Nephron progenitor cell (in vitro differentiated cells): Measurements from ENCODE around the gene ASAP2.
A peak's percentile ranks its signal among the peaks of the same experiment; 100 is the strongest.

Source experiments
- DNase-seq: peaks from one replicate; pipeline ENCODE4 v3.0.0; 2021
- H3K27ac Mint-ChIP-seq: 2 replicates; pipeline ENCODE4 v1.8.0; 2021; ENCODE audit warnings: mild to moderate bottlenecking, moderate library complexity, mixed read lengths
- H3K27me3 Mint-ChIP-seq: 2 replicates; pipeline ENCODE4 v1.8.0; 2021; ENCODE audit warnings: mild to moderate bottlenecking, low read depth, mixed read lengths; ENCODE audit not compliant: poor library complexity
- H3K36me3 Mint-ChIP-seq: 2 replicates; pipeline ENCODE4 v1.8.0; 2021; ENCODE audit warnings: low read depth, mixed read lengths
- H3K4me1 Mint-ChIP-seq: 2 replicates; pipeline ENCODE4 v1.8.0; 2021; ENCODE audit warnings: mixed read lengths
- H3K4me3 Mint-ChIP-seq: 2 replicates; pipeline ENCODE4 v1.8.0; 2021; ENCODE audit warnings: mild to moderate bottlenecking, moderate library complexity, mixed read lengths
- H3K9me3 Mint-ChIP-seq: 2 replicates; pipeline ENCODE4 v1.8.0; 2021; ENCODE audit warnings: mild to moderate bottlenecking, moderate library complexity, mixed read lengths
- CTCF ChIP-seq: fragments of 200-600 bp; sonication (generic); IDR thresholded peaks from 2 replicates; pipeline ENCODE4 v1.5.0; 2021; ENCODE audit warnings: antibody characterized with exemption

The ASAP2 gene

GRCh38 chr2:9424447-9425164, 218.0 kb downstream of the ASAP2 start:
- DNase-seq, result no peak
- no peaks in the 10 kb centered on the region for H3K9me3 Mint-ChIP-seq
- H3K36me3 Mint-ChIP-seq, result peaks cover 6% of the 10 kb centered on the region
- no peak for TF ChIP-seq CTCF
- H3K4me1 Mint-ChIP-seq, result peaks cover 25% of the 10 kb centered on the region
- no peak overlapping the region for H3K4me3 Mint-ChIP-seq
- peak overlapping the region; percentile 97 for H3K27ac Mint-ChIP-seq
- no peaks in the 10 kb centered on the region for H3K27me3 Mint-ChIP-seq

- no peak overlapping the region for H3K4me3 Mint-ChIP-seq
- no peaks in the 10 kb centered on the region for H3K27me3 Mint-ChIP-seq
- DNase-seq, result no peak
- no peak overlapping the region for H3K27ac Mint-ChIP-seq
- H3K9me3 Mint-ChIP-seq, result no peaks in the 10 kb centered on the region
- TF ChIP-seq CTCF, result no peak
- H3K4me1 Mint-ChIP-seq, result peaks cover 4% of the 10 kb centered on the region
- H3K36me3 Mint-ChIP-seq, result peaks cover 42% of the 10 kb centered on the region
Measured at GRCh38 chr2:9428965-9429577, 222.5 kb downstream of the ASAP2 start.

DNA sequence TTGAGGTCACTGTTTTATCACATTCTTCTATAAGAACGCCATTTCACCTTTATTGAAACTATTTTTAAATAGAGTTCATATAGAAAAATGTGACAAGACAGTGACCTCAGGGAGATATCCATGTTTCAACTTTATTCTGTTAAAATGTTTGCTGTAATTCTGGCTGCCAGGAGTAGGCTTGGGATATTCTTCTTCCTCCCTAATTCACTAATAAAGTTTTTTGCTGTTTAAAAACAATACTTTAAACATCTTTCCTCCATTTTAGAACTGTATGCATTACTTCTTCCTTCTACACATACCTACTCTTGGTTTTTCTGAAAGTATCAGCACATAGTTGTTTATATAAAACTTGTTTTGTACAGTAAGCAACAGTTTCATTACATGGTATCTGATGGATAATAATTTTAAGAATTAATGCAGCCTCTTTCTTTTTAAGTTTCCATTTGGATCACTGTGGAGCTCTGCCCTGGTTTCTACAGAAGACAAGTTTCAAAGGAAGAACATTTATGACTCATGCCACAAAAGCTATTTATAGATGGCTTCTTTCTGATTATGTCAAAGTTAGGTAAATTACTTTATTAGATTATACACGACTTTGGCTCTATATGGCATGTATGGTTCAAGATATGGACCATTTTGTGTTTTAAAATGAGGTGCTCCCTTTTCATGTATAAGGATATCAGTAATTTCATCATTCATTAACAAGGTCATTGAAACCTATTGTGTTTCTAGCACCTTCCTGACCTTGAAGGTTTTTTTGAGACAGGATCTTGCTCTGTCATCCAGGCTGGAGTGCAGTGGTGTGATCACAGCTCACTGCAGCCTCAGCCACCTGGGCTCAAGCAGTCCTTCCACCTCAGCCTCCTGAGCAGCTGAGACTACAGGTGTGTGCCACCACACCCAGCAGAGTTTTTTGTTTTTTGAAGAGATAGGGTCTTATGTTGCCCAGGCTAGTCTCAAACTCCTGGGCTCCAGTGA, 224.0 kb downstream of the ASAP2 start:
- Mint-ChIP-seq H3K27me3 (no peaks in the 10 kb centered on the region), H3K27ac (no peak overlapping the region), H3K4me1 (peaks cover 4% of the 10 kb centered on the region), H3K9me3 (no peaks in the 10 kb centered on the region), H3K36me3 (peaks cover 52% of the 10 kb centered on the region), H3K4me3 (no peak overlapping the region)
- TF ChIP-seq CTCF, result no peak
- no peak for DNase-seq

DNA sequence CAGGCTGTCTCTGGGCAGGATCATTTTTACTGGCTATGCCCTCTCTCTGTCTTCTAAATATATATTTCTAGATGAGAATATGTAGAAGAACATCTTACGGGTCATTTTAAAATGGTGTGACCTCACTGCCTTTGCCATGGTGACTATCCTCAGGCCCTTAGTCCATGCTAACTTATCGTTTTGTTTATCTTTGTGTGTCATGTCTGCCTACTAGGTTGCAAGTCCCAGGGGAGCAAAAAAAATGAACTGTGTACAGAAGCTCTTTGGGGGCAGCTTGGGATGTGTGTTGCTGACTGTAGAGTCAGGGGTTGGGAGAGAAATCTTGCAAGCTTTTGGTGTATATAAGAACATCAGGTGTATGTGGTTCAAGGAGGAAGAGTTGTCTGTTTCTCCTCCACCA, 227.9 kb downstream of the ASAP2 start:
- Mint-ChIP-seq H3K27ac (no peak overlapping the region), H3K27me3 (no peaks in the 10 kb centered on the region), H3K9me3 (no peaks in the 10 kb centered on the region), H3K4me3 (no peak overlapping the region), H3K36me3 (peaks cover 75% of the 10 kb centered on the region), H3K4me1 (no peaks in the 10 kb centered on the region)
- no peak for TF ChIP-seq CTCF
- DNase-seq, result no peak

GRCh38 chr2:9439536-9439935, 232.9 kb downstream of the ASAP2 start:
- Mint-ChIP-seq H3K27ac (no peak overlapping the region), H3K27me3 (no peaks in the 10 kb centered on the region), H3K4me1 (no peaks in the 10 kb centered on the region), H3K9me3 (no peaks in the 10 kb centered on the region), H3K36me3 (peaks cover 67% of the 10 kb centered on the region), H3K4me3 (no peak overlapping the region)
- no peak for DNase-seq
- no peak for TF ChIP-seq CTCF
